ENCODE data around the gene NPPA.

Gene NPPA

GRCh38 chr1:11874258-11874562 is 26.6 kb upstream of the NPPA start:
- no peak for DNase-seq (ENCODE audit: low read depth)

- DNase-seq (ENCODE audit: low read depth) = no peak
Observed at GRCh38 chr1:11873395-11874257, 26.0 kb upstream of the NPPA start.

GRCh38 chr1:11872545-11872944 is 25.0 kb upstream of the NPPA start:
- DNase-seq (ENCODE audit: low read depth) = no peak

- no peak for DNase-seq (ENCODE audit: low read depth)
Observed at GRCh38 chr1:11869650-11870207, 22.1 kb upstream of the NPPA start.

GRCh38 chr1:11869104-11869503 is 21.5 kb upstream of the NPPA start:
- DNase-seq (ENCODE audit: low read depth) = no peak

- no peak for DNase-seq (ENCODE audit: low read depth)
Observed at GRCh38 chr1:11868331-11868980, 20.9 kb upstream of the NPPA start.

GRCh38 chr1:11862890-11863289 is 15.3 kb upstream of the NPPA start:
- no peak for DNase-seq (ENCODE audit: low read depth)

- DNase-seq (ENCODE audit: low read depth) = no peak
Observed at GRCh38 chr1:11860587-11860986, 13.0 kb upstream of the NPPA start.

GRCh38 chr1:11860083-11860482 is 12.5 kb upstream of the NPPA start:
- DNase-seq (ENCODE audit: low read depth) = no peak

- no peak for DNase-seq (ENCODE audit: low read depth)
Observed at GRCh38 chr1:11858968-11859871, 11.6 kb upstream of the NPPA start.

GRCh38 chr1:11858613-11858967 is 11.0 kb upstream of the NPPA start, which contains the start of gene NPPB:
TSS of gene NPPB (minus strand) at chr1:11858945. CDS start at chr1:11858833, 112 bp downstream.
- DNase-seq (ENCODE audit: low read depth) = no peak

- no peak for DNase-seq (ENCODE audit: low read depth)
Observed at GRCh38 chr1:11858158-11858557, 10.6 kb upstream of the NPPA start.

- no peak for DNase-seq (ENCODE audit: low read depth)
Observed at GRCh38 chr1:11857164-11857851, 9.7 kb upstream of the NPPA start.

- no peak for DNase-seq (ENCODE audit: low read depth)
Observed at GRCh38 chr1:11856698-11857097, 9.1 kb upstream of the NPPA start.

- DNase-seq (ENCODE audit: low read depth) = no peak
Observed at GRCh38 chr1:11855430-11855829, 7.8 kb upstream of the NPPA start.

GRCh38 chr1:11854519-11854918 is 6.9 kb upstream of the NPPA start:
- no peak for DNase-seq (ENCODE audit: low read depth)

- no peak for DNase-seq (ENCODE audit: low read depth)
Observed at GRCh38 chr1:11851180-11851579, 3.6 kb upstream of the NPPA start.

GRCh38 chr1:11850156-11850555 is 2.6 kb upstream of the NPPA start:
- DNase-seq (ENCODE audit: low read depth) = no peak

- DNase-seq (ENCODE audit: low read depth) = no peak
Observed at GRCh38 chr1:11848373-11848700, 754 bp upstream of the NPPA start.

- no peak for DNase-seq (ENCODE audit: low read depth)
Observed at GRCh38 chr1:11845641-11846335, 1.8 kb downstream of the NPPA start.

Measured in non-pigmented ciliary epithelial cell (primary cell).